HepG2 (cell line): ENCODE results near the gene SLC9A8. TPM values are rescaled to one million over a fixed set of nuclear protein-coding genes. Genes with fewer than 3 reads are reported as not detected.

ENCODE experiments used
- KMT2A ChIP-seq: sonication (generic); formaldehyde crosslinking; IDR thresholded peaks from 2 replicates; pipeline ENCODE4 v1.4.0; 2020; ENCODE audit warnings: missing genetic modification reagents
- MIXL1 ChIP-seq: IDR thresholded peaks from 2 replicates; pipeline ENCODE4 v1.6.1; 2016
- SOX5 ChIP-seq: IDR thresholded peaks from 2 replicates; pipeline ENCODE4 v1.6.1; 2016; ENCODE audit warnings: borderline replicate concordance
- ZNF343 ChIP-seq: sonication (generic); formaldehyde crosslinking; IDR thresholded peaks from 2 replicates; pipeline ENCODE4 v1.4.0; 2020; ENCODE audit warnings: mild to moderate bottlenecking, missing genetic modification reagents
- polyA plus RNA-seq, 8 experiments: library from polyadenylated mRNA; depleted of rRNA in 3 of 8; stranded (reverse) in 7 of 8; unstranded in 1 of 8; fragments of >200 nt; fragmentation: Illumina TruSeq in 4 of 8; extraction: Trizol in 4 of 8; gene quantifications; 2 replicates each; pipeline versions ENCODE4 v1.2.1 to v1.2.3, GENCODE V29; 2011 to 2016; ENCODE audit warnings: low read depth in 4 of 8, missing spikeins in 1 of 8, mixed read lengths in 1 of 8; ENCODE audit not compliant: insufficient read depth in 1 of 8
- total RNA-seq, 5 experiments: library from RNA; depleted of rRNA; stranded (reverse); fragments of >200 nt; fragmentation: Illumina TruSeq; extraction: Trizol; gene quantifications; 2 replicates each; pipeline ENCODE4 v1.2.3, GENCODE V29; 2016; ENCODE audit warnings: low read depth in 1 of 5
- TF ChIP-seq, protein P1 (sequence below): sonication (generic); formaldehyde crosslinking; IDR thresholded peaks from 2 replicates; pipeline ENCODE4 v1.4.0; 2020; ENCODE audit warnings: missing genetic modification reagents, borderline replicate concordance
- TF ChIP-seq, protein P2 (sequence below): sonication (generic); formaldehyde crosslinking; IDR thresholded peaks from 2 replicates; pipeline ENCODE4 v1.4.0; 2020; ENCODE audit warnings: mild to moderate bottlenecking, missing genetic modification reagents
- TF ChIP-seq, protein P3 (sequence below): sonication (generic); formaldehyde crosslinking; IDR thresholded peaks from 2 replicates; pipeline ENCODE4 v1.4.0; 2020; ENCODE audit warnings: missing genetic modification reagents, borderline replicate concordance

Gene SLC9A8
- total and polyA plus RNA-seq, 2 of the 13 experiments (the other 11 are each of a cell fraction or from before 2014, with no cell fraction given): 4.1 to 7.4 TPM

DNA sequence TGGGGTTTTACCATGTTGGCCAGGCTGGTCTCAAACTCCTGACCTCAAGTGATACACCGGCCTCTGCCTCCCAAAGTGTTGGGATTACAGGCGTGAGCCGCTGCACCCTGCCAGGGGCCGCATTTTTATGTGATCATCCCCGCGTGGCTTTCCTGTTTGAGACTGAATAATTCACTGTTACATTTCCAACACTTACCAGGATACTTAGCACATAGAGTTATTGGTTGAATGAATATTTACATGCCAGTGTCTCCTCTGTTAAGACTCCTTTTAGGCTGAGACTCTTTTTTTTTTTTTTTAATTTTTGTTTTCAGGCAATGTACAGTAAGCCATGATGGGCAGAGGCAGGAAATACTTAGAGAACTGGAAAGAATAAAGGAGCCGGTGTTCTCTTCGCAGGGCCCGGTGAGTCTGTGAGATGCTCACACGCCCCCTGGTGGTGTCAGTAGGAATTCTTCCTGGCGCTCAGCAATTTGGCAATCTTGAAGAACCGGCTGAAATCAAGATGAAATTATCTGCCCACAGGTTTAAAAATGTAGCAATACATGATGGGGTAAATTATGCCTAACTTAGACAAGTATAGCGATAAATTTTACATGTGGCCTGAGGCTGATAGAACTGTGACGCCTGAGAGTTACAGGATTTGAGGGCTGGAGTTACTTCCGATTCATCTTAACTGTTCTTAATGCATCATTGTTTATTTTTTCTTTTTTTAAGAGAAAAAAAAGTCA lies 115.9 kb downstream of the SLC9A8 start (continued):
- 0 out of 2 replicates have a peak, but pooled peaks have one; percentile 59 for TF ChIP-seq KMT2A (CRISPR knock-in tag)
- TF ChIP-seq ZNF343 (CRISPR knock-in tag): no peak
- TF ChIP-seq, protein P1, sequence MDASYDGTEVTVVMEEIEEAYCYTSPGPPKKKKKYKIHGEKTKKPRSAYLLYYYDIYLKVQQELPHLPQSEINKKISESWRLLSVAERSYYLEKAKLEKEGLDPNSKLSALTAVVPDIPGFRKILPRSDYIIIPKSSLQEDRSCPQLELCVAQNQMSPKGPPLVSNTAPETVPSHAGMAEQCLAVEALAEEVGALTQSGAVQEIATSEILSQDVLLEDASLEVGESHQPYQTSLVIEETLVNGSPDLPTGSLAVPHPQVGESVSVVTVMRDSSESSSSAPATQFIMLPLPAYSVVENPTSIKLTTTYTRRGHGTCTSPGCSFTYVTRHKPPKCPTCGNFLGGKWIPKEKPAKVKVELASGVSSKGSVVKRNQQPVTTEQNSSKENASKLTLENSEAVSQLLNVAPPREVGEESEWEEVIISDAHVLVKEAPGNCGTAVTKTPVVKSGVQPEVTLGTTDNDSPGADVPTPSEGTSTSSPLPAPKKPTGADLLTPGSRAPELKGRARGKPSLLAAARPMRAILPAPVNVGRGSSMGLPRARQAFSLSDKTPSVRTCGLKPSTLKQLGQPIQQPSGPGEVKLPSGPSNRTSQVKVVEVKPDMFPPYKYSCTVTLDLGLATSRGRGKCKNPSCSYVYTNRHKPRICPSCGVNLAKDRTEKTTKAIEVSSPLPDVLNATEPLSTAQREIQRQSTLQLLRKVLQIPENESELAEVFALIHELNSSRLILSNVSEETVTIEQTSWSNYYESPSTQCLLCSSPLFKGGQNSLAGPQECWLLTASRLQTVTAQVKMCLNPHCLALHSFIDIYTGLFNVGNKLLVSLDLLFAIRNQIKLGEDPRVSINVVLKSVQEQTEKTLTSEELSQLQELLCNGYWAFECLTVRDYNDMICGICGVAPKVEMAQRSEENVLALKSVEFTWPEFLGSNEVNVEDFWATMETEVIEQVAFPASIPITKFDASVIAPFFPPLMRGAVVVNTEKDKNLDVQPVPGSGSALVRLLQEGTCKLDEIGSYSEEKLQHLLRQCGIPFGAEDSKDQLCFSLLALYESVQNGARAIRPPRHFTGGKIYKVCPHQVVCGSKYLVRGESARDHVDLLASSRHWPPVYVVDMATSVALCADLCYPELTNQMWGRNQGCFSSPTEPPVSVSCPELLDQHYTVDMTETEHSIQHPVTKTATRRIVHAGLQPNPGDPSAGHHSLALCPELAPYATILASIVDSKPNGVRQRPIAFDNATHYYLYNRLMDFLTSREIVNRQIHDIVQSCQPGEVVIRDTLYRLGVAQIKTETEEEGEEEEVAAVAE (CRISPR knock-in tag): peak; percentile 78; the same call in 1 of the 2 replicates
- TF ChIP-seq, protein P2, sequence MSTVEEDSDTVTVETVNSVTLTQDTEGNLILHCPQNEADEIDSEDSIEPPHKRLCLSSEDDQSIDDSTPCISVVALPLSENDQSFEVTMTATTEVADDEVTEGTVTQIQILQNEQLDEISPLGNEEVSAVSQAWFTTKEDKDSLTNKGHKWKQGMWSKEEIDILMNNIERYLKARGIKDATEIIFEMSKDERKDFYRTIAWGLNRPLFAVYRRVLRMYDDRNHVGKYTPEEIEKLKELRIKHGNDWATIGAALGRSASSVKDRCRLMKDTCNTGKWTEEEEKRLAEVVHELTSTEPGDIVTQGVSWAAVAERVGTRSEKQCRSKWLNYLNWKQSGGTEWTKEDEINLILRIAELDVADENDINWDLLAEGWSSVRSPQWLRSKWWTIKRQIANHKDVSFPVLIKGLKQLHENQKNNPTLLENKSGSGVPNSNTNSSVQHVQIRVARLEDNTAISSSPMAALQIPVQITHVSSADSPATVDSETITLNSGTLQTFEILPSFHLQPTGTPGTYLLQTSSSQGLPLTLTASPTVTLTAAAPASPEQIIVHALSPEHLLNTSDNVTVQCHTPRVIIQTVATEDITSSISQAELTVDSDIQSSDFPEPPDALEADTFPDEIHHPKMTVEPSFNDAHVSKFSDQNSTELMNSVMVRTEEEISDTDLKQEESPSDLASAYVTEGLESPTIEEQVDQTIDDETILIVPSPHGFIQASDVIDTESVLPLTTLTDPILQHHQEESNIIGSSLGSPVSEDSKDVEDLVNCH: no peak
- TF ChIP-seq, protein P3, sequence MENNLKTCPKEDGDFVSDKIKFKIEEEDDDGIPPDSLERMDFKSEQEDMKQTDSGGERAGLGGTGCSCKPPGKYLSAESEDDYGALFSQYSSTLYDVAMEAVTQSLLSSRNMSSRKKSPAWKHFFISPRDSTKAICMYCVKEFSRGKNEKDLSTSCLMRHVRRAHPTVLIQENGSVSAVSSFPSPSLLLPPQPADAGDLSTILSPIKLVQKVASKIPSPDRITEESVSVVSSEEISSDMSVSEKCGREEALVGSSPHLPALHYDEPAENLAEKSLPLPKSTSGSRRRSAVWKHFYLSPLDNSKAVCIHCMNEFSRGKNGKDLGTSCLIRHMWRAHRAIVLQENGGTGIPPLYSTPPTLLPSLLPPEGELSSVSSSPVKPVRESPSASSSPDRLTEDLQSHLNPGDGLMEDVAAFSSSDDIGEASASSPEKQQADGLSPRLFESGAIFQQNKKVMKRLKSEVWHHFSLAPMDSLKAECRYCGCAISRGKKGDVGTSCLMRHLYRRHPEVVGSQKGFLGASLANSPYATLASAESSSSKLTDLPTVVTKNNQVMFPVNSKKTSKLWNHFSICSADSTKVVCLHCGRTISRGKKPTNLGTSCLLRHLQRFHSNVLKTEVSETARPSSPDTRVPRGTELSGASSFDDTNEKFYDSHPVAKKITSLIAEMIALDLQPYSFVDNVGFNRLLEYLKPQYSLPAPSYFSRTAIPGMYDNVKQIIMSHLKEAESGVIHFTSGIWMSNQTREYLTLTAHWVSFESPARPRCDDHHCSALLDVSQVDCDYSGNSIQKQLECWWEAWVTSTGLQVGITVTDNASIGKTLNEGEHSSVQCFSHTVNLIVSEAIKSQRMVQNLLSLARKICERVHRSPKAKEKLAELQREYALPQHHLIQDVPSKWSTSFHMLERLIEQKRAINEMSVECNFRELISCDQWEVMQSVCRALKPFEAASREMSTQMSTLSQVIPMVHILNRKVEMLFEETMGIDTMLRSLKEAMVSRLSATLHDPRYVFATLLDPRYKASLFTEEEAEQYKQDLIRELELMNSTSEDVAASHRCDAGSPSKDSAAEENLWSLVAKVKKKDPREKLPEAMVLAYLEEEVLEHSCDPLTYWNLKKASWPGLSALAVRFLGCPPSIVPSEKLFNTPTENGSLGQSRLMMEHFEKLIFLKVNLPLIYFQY (CRISPR knock-in tag): no peak
- peak; percentile 50; the same call in 1 of the 2 replicates for TF ChIP-seq SOX5
- peak; percentile 53; the same call in 1 of the 2 replicates for TF ChIP-seq MIXL1 (CRISPR knock-in tag)
